Body of pancreas (tissue), 4 donors: ENCODE data around the gene PRDM2. TPM values are rescaled to one million over a fixed set of nuclear protein-coding genes. Genes with fewer than 3 reads are reported as not detected.

Experiments
- ATAC-seq: fragments of 150-250 bp; one replicate; pipeline ENCODE4 v1.9.1; 2016
- DNase-seq, 4 donors: peaks; one replicate each; pipeline ENCODE4 v3.0.0-alpha.2; 2019
- H3K27ac ChIP-seq, 4 donors: fragments of 200-600 bp; sonication (generic); 1 replicate in 3 of 4; 2 replicates in 1 of 4; pipeline versions ENCODE4 v1.5.1 to v1.6.1; 2016 to 2019; ENCODE audit warnings: mild to moderate bottlenecking in 1 of 4, mixed read lengths in 1 of 4, moderate library complexity in 1 of 4
- H3K27me3 ChIP-seq, 2 donors: fragments of 200-600 bp; sonication (generic); one replicate each; pipeline ENCODE4 v1.6.0; 2016; ENCODE audit warnings: mild to moderate bottlenecking in 1 of 2
- H3K36me3 ChIP-seq, 2 donors: fragments of 200-600 bp; sonication (generic); replicated peaks in 1 of 2; 2 replicates each; pipeline ENCODE4 v1.5.1; 2016; ENCODE audit warnings: low read depth in 2 of 2; ENCODE audit not compliant: insufficient read depth in 1 of 2
- H3K4me1 ChIP-seq: fragments of 200-600 bp; sonication (generic); one replicate; pipeline ENCODE4 v1.6.0; 2016
- H3K4me3 ChIP-seq, 2 donors: fragments of 200-600 bp; sonication (generic); 1 replicate in 1 of 2; 2 replicates in 1 of 2; pipeline ENCODE4 v1.5.1; 2016 to 2019
- H3K9me3 ChIP-seq, 3 donors: fragments of 200-600 bp; sonication (generic); 1 replicate in 2 of 3; 2 replicates in 1 of 3; pipeline ENCODE4 v1.5.1; 2016
- CTCF ChIP-seq, 7 experiments: fragments of 450-650 bp in 4 of 7; fragments of 200-600 bp in 3 of 7; sonication (generic) in 3 of 7; IDR thresholded peaks; one replicate each; pipeline ENCODE4 v1.5.1; 2016 to 2019; ENCODE audit warnings: antibody characterized with exemption in 7 of 7
- POLR2A ChIP-seq, 3 donors: fragments of 450-650 bp; IDR thresholded peaks; one replicate each; pipeline ENCODE4 v1.6.1; 2016; ENCODE audit warnings: antibody characterized with exemption in 3 of 3, mild to moderate bottlenecking in 2 of 3
- WGBS, 2 donors: methylation state at CpG; one replicate each; pipeline ENCODE4 v1.1.5; 2017; 5-methylcytosine and 5-hydroxymethylcytosine counted together
- intact Hi-C: fragments of 100-400 bp; cut with DNase I; formaldehyde crosslinking; loops from one replicate; pipeline ENCODE4 v1.15.1; 2023
- total RNA-seq, 2 donors: library from RNA; depleted of rRNA; stranded (reverse); fragments of >200 nt; gene quantifications; one replicate each; pipeline ENCODE4 v1.1.0, GENCODE V29; 2016

Gene PRDM2
- total RNA-seq, 2 donors from 2014 or later, result 21.4 to 21.8 TPM

GRCh38 chr1:13694886-13695684 is 4.9 kb upstream of the PRDM2 start:
- Histone ChIP-seq H3K36me3 (no peaks in the 10 kb centered on the region), H3K9me3 (no peaks in the 10 kb centered on the region), H3K4me3 (no peak overlapping the region), H3K27me3 (no peaks in the 10 kb centered on the region), H3K27ac (no peak overlapping the region), H3K4me1 (peaks cover 6% of the 10 kb centered on the region)
- intact Hi-C loops, result no loop called here
- DNase-seq (no peak), ATAC-seq (no peak)
- WGBS, 2 donors, result 69 to 75% methylated on average over 21 of the region's 21 CpGs
- TF ChIP-seq CTCF (IDR thresholded peaks at IDR 0.05), result no peak
- TF ChIP-seq POLR2A (IDR thresholded peaks at IDR 0.05), result no peak

GRCh38 chr1:13697738-13698137 is 2.2 kb upstream of the PRDM2 start:
- intact Hi-C loops, result no loop called here
- WGBS, 2 donors, result 80 to 95% methylated on average over 2 of the region's 2 CpGs
- Histone ChIP-seq H3K4me3 (no peak overlapping the region), H3K4me1 (peaks cover 6% of the 10 kb centered on the region), H3K27me3 (no peaks in the 10 kb centered on the region), H3K9me3 (no peaks in the 10 kb centered on the region), H3K36me3 (no peaks in the 10 kb centered on the region), H3K27ac (no peak overlapping the region)
- DNase-seq, result no peak
- TF ChIP-seq CTCF (IDR thresholded peaks at IDR 0.05) (no peak), POLR2A (IDR thresholded peaks at IDR 0.05) (no peak)
- ATAC-seq, result no peak

- H3K4me1 ChIP-seq, result peaks cover 6% of the 10 kb centered on the region
- DNase-seq (no peak), ATAC-seq (no peak)
- peak overlapping the region; percentile 41 to 50 for H3K4me3 ChIP-seq
- TF ChIP-seq POLR2A (IDR thresholded peaks at IDR 0.05) (no peak), CTCF (IDR thresholded peaks at IDR 0.05) (no peak)
- H3K9me3 ChIP-seq, result no peaks in the 10 kb centered on the region
- peak overlapping the region; percentile 66 to 83 (median 78) for H3K27ac ChIP-seq
- H3K36me3 ChIP-seq, result no peaks in the 10 kb centered on the region
- no peaks in the 10 kb centered on the region for H3K27me3 ChIP-seq
- intact Hi-C loops, result no loop called here
- 63 to 66% methylated on average over 14 to 16 of the region's 16 CpGs for WGBS, 2 donors
Measured at GRCh38 chr1:13699510-13699909, 478 bp upstream of the PRDM2 start.

GRCh38 chr1:13700521-13701270 is 708 bp downstream of the PRDM2 start:
- 20 to 37% methylated on average over 30 to 48 of the region's 48 CpGs for WGBS, 2 donors

More at GRCh38 chr1:13700521-13701270, 708 bp downstream of the PRDM2 start:
- peak; percentile 66 for ATAC-seq
- Histone ChIP-seq H3K27me3 (no peaks in the 10 kb centered on the region), H3K4me1 (peaks cover 6% of the 10 kb centered on the region), H3K9me3 (no peaks in the 10 kb centered on the region), H3K36me3 (no peaks in the 10 kb centered on the region), H3K4me3 (peak overlapping the region; percentile 45 to 62), H3K27ac (peak overlapping the region; percentile 66 to 79 (median 73))
- peak in 3 of 4 donors; percentile 25 to 51 (median 33) for DNase-seq
- TF ChIP-seq POLR2A (IDR thresholded peaks at IDR 0.05) (no peak), CTCF (IDR thresholded peaks at IDR 0.05) (no peak)
- intact Hi-C loops, result no loop called here
